NCI-H510A treated with DMSO at 0.1 percent for 48 hours (cell line): ENCODE measurements around the gene ERBIN.
"Not testable (repeated sequence)": the region's sequence is repeated elsewhere in the genome, so short reads cannot be mapped to it uniquely, and the experiment has no call there.

Experiments
- DNase-seq: peaks from one replicate; lab custom pipeline; 2025; lab: John Stamatoyannopoulos, UW

The ERBIN gene

GRCh38 chr5:65926276-65926783 is at the start of gene ERBIN:
TSS of gene ERBIN (plus strand) at chr5:65926575. CDS start at chr5:65992719, 66,144 bp downstream.
- DNase-seq: peak; percentile 13

GRCh38 chr5:65876970-65877369 is 49.4 kb upstream of the ERBIN start:
- no peak for DNase-seq

GRCh38 chr5:65879668-65880256 is 46.6 kb upstream of the ERBIN start:
- DNase-seq: not testable (repeated sequence)

- DNase-seq: no peak
These were observed 45.8 kb upstream of the ERBIN start for GRCh38 chr5:65880496-65881072.

GRCh38 chr5:65882278-65882677 is 44.1 kb upstream of the ERBIN start:
- no peak for DNase-seq

GRCh38 chr5:65883461-65883860 is 42.9 kb upstream of the ERBIN start:
- DNase-seq: no peak

- DNase-seq: no peak
These were observed 40.0 kb upstream of the ERBIN start for GRCh38 chr5:65886387-65886786.

- DNase-seq: not testable (repeated sequence)
These were observed 34.4 kb upstream of the ERBIN start for GRCh38 chr5:65892024-65892423.

GRCh38 chr5:65892801-65893200 is 33.6 kb upstream of the ERBIN start:
- DNase-seq: no peak

- no peak for DNase-seq
These were observed 32.5 kb upstream of the ERBIN start for GRCh38 chr5:65893749-65894430.

GRCh38 chr5:65895891-65896290 is 30.5 kb upstream of the ERBIN start:
- DNase-seq: no peak

GRCh38 chr5:65900746-65901145 is 25.6 kb upstream of the ERBIN start:
- DNase-seq: no peak

- DNase-seq: no peak
These were observed 24.3 kb upstream of the ERBIN start for GRCh38 chr5:65902104-65902503.

GRCh38 chr5:65903581-65903980 is 22.8 kb upstream of the ERBIN start:
- no peak for DNase-seq

- no peak for DNase-seq
These were observed 20.1 kb upstream of the ERBIN start for GRCh38 chr5:65906256-65906655.

GRCh38 chr5:65907135-65907534 is 19.2 kb upstream of the ERBIN start:
- no peak for DNase-seq

- no peak for DNase-seq
These were observed 15.7 kb upstream of the ERBIN start for GRCh38 chr5:65910711-65911110.

GRCh38 chr5:65912311-65912710 is 14.1 kb upstream of the ERBIN start:
- no peak for DNase-seq

- no peak for DNase-seq
These were observed 12.9 kb upstream of the ERBIN start for GRCh38 chr5:65913519-65913918.

- DNase-seq: no peak
These were observed 11.7 kb upstream of the ERBIN start for GRCh38 chr5:65914641-65915196.

- DNase-seq: not testable (repeated sequence)
These were observed 10.7 kb upstream of the ERBIN start for GRCh38 chr5:65915661-65916060.

- DNase-seq: no peak
These were observed 10.3 kb upstream of the ERBIN start for GRCh38 chr5:65916066-65916465.

GRCh38 chr5:65916636-65917035 is 9.7 kb upstream of the ERBIN start:
- DNase-seq: no peak
